COLO668 (cell line): ENCODE data around the gene TPM2.

Source experiments
- DNase-seq: peaks from one replicate; lab custom pipeline; 2025; ENCODE audit not compliant: unreplicated experiment; lab: John Stamatoyannopoulos, UW

The TPM2 gene

DNA sequence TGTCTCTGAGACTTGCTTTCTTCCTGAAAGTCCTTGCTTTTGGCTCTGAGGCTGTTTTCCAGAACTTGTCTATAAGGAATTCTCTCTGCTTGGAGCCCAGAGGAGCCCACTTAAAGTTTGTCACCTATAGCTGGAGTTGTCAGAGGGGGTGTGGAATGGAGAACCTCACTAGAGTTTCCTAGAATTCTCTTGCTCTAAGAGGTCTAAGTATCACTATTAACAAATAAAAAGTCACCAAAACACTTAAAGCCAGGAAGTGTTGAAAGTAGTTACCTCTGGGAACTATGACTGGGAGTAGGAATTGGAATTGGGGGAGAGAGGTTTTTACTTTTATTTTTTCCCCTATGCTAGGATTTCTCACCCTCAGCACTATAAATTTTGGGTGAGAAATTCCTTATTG, 54.0 kb downstream of the TPM2 start:
- DNase-seq: no peak
